Ishikawa (cell line): ENCODE data around the gene ATP13A1.

Experiments
- CEBPB ChIP-seq: IDR thresholded peaks from 2 replicates; pipeline ENCODE4 v1.6.1; 2012
- CREB1 ChIP-seq: IDR thresholded peaks from 2 replicates; pipeline ENCODE4 v1.6.1; 2012; ENCODE audit warnings: low read depth
- EGR1 ChIP-seq: IDR thresholded peaks from 2 replicates; pipeline ENCODE4 v1.6.1; 2012
- EP300 ChIP-seq: IDR thresholded peaks from 2 replicates; pipeline ENCODE4 v1.6.1; 2012; ENCODE audit warnings: borderline replicate concordance
- FOXM1 ChIP-seq: IDR thresholded peaks from 2 replicates; pipeline ENCODE4 v1.6.1; 2012; ENCODE audit warnings: low read depth, borderline replicate concordance
- MAX ChIP-seq: IDR thresholded peaks from 2 replicates; pipeline ENCODE4 v1.6.1; 2012
- NFIC ChIP-seq: IDR thresholded peaks from 2 replicates; pipeline ENCODE4 v1.6.1; 2012
- RAD21 ChIP-seq: IDR thresholded peaks from 2 replicates; pipeline ENCODE4 v1.6.1; 2012; ENCODE audit warnings: low read depth
- REST ChIP-seq: IDR thresholded peaks from 2 replicates; pipeline ENCODE4 v1.6.1; 2012; ENCODE audit warnings: low read depth, mild to moderate bottlenecking
- TAF1 ChIP-seq: IDR thresholded peaks from 2 replicates; pipeline ENCODE4 v1.6.1; 2012; ENCODE audit warnings: low read depth, mild to moderate bottlenecking
- TCF12 ChIP-seq: IDR thresholded peaks from 2 replicates; pipeline ENCODE4 v1.6.1; 2012; ENCODE audit warnings: low read depth
- TEAD4 ChIP-seq: IDR thresholded peaks from 2 replicates; pipeline ENCODE4 v1.6.1; 2012
- USF1 ChIP-seq: IDR thresholded peaks from 2 replicates; pipeline ENCODE4 v1.6.1; 2012
- YY1 ChIP-seq: IDR thresholded peaks from 2 replicates; pipeline ENCODE4 v1.6.1; 2012; ENCODE audit warnings: low read depth
- ZBTB7A ChIP-seq: IDR thresholded peaks from 2 replicates; pipeline ENCODE4 v1.6.1; 2012; ENCODE audit warnings: low read depth

Gene ATP13A1

GRCh38 chr19:19696386-19696785 is 32.9 kb upstream of the ATP13A1 start:
- no peak for TF ChIP-seq RAD21
- no peak for TF ChIP-seq ZBTB7A
- TF ChIP-seq FOXM1: no peak
- no peak for TF ChIP-seq REST
- no peak for TF ChIP-seq NFIC
- no peak for TF ChIP-seq YY1
- no peak for TF ChIP-seq EP300
- no peak for TF ChIP-seq CREB1
- no peak for TF ChIP-seq CEBPB
- no peak for TF ChIP-seq MAX
- no peak for TF ChIP-seq EGR1
- TF ChIP-seq TEAD4: no peak
- no peak for TF ChIP-seq TCF12
- no peak for TF ChIP-seq USF1
- TF ChIP-seq TAF1: no peak

GRCh38 chr19:19691683-19692082 is 28.2 kb upstream of the ATP13A1 start:
- no peak for TF ChIP-seq USF1
- no peak for TF ChIP-seq CEBPB
- TF ChIP-seq TAF1: no peak
- TF ChIP-seq EGR1: no peak
- TF ChIP-seq TCF12: no peak

- TF ChIP-seq NFIC (no peak), TEAD4 (no peak), YY1 (no peak), FOXM1 (no peak), CREB1 (no peak), RAD21 (no peak), CEBPB (no peak), USF1 (no peak), MAX (no peak), TCF12 (no peak), TAF1 (no peak), REST (no peak), ZBTB7A (no peak), EP300 (no peak), EGR1 (no peak)
Observed at GRCh38 chr19:19687090-19687489, 23.6 kb upstream of the ATP13A1 start.

- TF ChIP-seq CREB1 (no peak), YY1 (no peak), FOXM1 (no peak), NFIC (no peak), REST (no peak), MAX (no peak), TCF12 (no peak), EGR1 (no peak), CEBPB (no peak), RAD21 (no peak), ZBTB7A (no peak), TAF1 (no peak)
Observed at GRCh38 chr19:19686580-19686979, 23.1 kb upstream of the ATP13A1 start.
